DND-41 (cell line): ENCODE measurements around the gene GARIN5A.

Source experiments
- CTCF ChIP-seq: IDR thresholded peaks from 2 replicates; pipeline ENCODE4 v1.5.1; 2012; ENCODE audit warnings: borderline replicate concordance, low read length, moderate library complexity, mild to moderate bottlenecking; ENCODE audit not compliant: poor library complexity, severe bottlenecking; ENCODE audit errors: extremely low read depth
- EZH2 ChIP-seq: IDR thresholded peaks from 3 replicates; pipeline ENCODE4 v1.6.1; 2012; ENCODE audit warnings: borderline replicate concordance, low read depth, mild to moderate bottlenecking, moderate library complexity, low read length, inconsistent platforms; ENCODE audit not compliant: severe bottlenecking

GRCh38 chr19:50496189-50497021 is 19.8 kb upstream of the GARIN5A start:
- TF ChIP-seq CTCF (no peak), EZH2 (no peak)
